Cerebellar cortex (tissue), 1 donor: ENCODE data around the gene ZBTB44.
A peak's percentile ranks its signal among the peaks of the same experiment; 100 is the strongest.
"Not testable (repeated sequence)": the region's sequence is repeated elsewhere in the genome, so short reads cannot be mapped to it uniquely, and the experiment has no call there.

Experiments used
- DNase-seq: peaks from one replicate; pipeline ENCODE4 v3.0.0-alpha.2; 2015; ENCODE audit warnings: low spot score

Gene ZBTB44

GRCh38 chr11:130314750-130315285 is at the start of gene ZBTB44:
ZBTB44 (minus strand) TSS chr11:130314917; CDS start chr11:130261873, 53,044 bp downstream.
- DNase-seq: peak; percentile 94

GRCh38 chr11:130359419-130359818 is 44.7 kb upstream of the ZBTB44 start:
- no peak for DNase-seq

GRCh38 chr11:130358398-130358797 is 43.7 kb upstream of the ZBTB44 start:
- no peak for DNase-seq

GRCh38 chr11:130347261-130347660 is 32.5 kb upstream of the ZBTB44 start:
- DNase-seq: no peak

- DNase-seq: no peak
These were observed 30.1 kb upstream of the ZBTB44 start for GRCh38 chr11:130344841-130345240.

GRCh38 chr11:130340671-130341319 is 26.1 kb upstream of the ZBTB44 start:
- DNase-seq: no peak

GRCh38 chr11:130338667-130339066 is 23.9 kb upstream of the ZBTB44 start:
- no peak for DNase-seq

GRCh38 chr11:130337281-130338089 is 22.8 kb upstream of the ZBTB44 start:
- DNase-seq: no peak

- DNase-seq: not testable (repeated sequence)
These were observed 16.7 kb upstream of the ZBTB44 start for GRCh38 chr11:130331397-130331796.

GRCh38 chr11:130330101-130330684 is 15.5 kb upstream of the ZBTB44 start:
- DNase-seq: no peak

- DNase-seq: no peak
These were observed 13.7 kb upstream of the ZBTB44 start for GRCh38 chr11:130328420-130328819.

- no peak for DNase-seq
These were observed 13.0 kb upstream of the ZBTB44 start for GRCh38 chr11:130327716-130328115.

GRCh38 chr11:130325691-130326090 is 11.0 kb upstream of the ZBTB44 start:
- no peak for DNase-seq

GRCh38 chr11:130323452-130324450 is 9.0 kb upstream of the ZBTB44 start:
- no peak for DNase-seq

- no peak for DNase-seq
These were observed 7.4 kb upstream of the ZBTB44 start for GRCh38 chr11:130322126-130322525.

GRCh38 chr11:130318031-130318673 is 3.4 kb upstream of the ZBTB44 start:
- no peak for DNase-seq

- no peak for DNase-seq
These were observed 745 bp upstream of the ZBTB44 start for GRCh38 chr11:130315354-130315970.

- peak; percentile 52 for DNase-seq
These were observed 450 bp downstream of the ZBTB44 start for GRCh38 chr11:130314184-130314749.

GRCh38 chr11:130313383-130314183 is 1.1 kb downstream of the ZBTB44 start:
- DNase-seq: peak; percentile 18
